Retinal pigment epithelial cell (primary cell): Measurements from ENCODE around the gene LAMA4.

Experiments
- DNase-seq: peaks from one replicate; pipeline ENCODE4 v3.0.0-alpha.2; 2010; ENCODE audit warnings: low read depth
- H3K4me3 ChIP-seq: 2 replicates; pipeline ENCODE4 v1.5.1; 2011; ENCODE audit warnings: mild to moderate bottlenecking, low read length, control low read depth, moderate library complexity
- TF ChIP-seq, protein P1 (sequence below): conservative IDR thresholded peaks from 2 replicates; pipeline ENCODE4 v1.5.1; 2011; ENCODE audit warnings: low read depth, low read length, control low read depth, inconsistent platforms

LAMA4 gene

DNA sequence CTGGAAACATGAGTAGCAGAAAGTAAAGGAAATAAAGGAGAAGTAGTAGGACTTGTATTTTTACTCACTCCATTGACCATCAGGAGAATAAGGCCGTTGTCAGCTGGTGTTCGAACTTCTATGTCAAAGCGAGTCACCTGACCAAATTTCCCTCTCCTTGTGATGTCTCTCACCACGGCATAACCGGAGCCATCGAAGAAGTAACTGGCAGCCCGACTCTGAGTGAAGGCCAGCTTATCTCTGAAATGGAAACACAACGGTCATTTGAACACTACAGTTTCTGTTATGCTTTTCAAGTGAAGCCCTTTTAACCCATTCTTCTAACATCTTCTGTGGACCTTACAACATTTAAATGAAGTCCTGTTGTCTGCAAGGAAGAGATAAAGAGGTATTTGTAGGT, 115.3 kb downstream of the LAMA4 start:
- DNase-seq, result no peak
- TF ChIP-seq, protein P1, sequence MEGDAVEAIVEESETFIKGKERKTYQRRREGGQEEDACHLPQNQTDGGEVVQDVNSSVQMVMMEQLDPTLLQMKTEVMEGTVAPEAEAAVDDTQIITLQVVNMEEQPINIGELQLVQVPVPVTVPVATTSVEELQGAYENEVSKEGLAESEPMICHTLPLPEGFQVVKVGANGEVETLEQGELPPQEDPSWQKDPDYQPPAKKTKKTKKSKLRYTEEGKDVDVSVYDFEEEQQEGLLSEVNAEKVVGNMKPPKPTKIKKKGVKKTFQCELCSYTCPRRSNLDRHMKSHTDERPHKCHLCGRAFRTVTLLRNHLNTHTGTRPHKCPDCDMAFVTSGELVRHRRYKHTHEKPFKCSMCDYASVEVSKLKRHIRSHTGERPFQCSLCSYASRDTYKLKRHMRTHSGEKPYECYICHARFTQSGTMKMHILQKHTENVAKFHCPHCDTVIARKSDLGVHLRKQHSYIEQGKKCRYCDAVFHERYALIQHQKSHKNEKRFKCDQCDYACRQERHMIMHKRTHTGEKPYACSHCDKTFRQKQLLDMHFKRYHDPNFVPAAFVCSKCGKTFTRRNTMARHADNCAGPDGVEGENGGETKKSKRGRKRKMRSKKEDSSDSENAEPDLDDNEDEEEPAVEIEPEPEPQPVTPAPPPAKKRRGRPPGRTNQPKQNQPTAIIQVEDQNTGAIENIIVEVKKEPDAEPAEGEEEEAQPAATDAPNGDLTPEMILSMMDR, result no peak
- H3K4me3 ChIP-seq, result no peak overlapping the region

DNA sequence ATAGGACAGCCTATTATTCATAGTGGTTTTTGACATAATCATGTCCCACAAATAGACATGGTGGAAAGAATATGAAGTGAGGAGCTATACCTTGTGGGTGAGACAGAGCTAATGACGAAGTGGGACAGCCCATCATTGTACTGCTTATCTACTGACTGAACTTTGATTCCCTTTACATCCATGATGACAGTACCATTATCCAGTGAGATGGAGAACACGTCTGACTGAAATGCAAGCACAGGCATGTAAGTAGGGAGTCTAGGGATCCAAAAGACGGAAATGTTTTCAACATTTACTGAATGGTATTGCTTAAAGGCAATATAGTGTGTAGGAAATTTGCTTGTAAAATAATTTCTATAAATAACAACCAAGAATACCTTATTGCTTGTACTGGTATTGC, 123.5 kb downstream of the LAMA4 start:
- TF ChIP-seq, protein P1, result no peak

DNA sequence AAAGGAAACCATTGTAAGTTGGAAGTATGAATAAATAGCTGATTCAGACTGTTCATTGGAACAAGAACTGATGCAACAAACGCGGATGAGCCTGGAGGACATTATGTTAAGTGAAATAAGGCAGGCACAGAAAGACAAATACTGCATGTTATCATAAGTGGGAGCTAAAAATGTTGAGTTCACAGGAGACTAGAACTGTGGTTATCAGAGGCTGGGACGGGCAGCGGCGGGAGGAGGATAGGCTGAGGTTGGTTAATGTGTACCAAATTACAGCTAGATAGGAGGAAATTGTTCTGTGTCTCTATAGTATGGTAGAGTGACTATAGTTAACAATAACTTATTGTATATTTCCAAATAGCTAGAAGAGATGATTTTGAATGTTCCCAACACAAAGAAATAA, 126.2 kb downstream of the LAMA4 start:
- DNase-seq, result no peak
- H3K4me3 ChIP-seq, result no peak overlapping the region
- TF ChIP-seq, protein P1, result no peak

More for the DNA sequence above, 123.5 kb downstream of the LAMA4 start:
- no peak overlapping the region for H3K4me3 ChIP-seq
- no peak for DNase-seq

DNA sequence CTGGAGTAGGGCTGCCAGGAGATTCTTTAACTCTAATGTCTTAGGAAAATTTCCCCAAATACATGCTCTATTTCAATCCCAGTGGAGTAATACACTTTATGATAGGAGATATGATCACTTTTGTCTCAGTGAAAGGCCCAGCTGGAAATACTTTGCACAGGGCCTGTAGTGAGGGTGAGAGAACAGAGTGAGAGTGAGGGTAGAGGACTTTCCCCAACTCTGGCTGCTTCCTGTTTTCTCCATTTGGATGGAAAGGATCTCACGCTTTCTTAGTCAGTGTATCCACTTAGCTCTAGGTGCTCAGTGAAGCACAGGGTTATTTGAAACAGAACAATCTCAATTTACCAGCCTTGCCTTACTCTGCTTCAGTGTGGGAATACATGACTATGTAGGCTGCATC, 130.4 kb downstream of the LAMA4 start:
- no peak overlapping the region for H3K4me3 ChIP-seq
- no peak for DNase-seq
- TF ChIP-seq, protein P1, result no peak

GRCh38 chr6:112122756-112123155, 131.6 kb downstream of the LAMA4 start:
- H3K4me3 ChIP-seq, result no peak overlapping the region
- no peak for DNase-seq
- TF ChIP-seq, protein P1, result no peak

DNA sequence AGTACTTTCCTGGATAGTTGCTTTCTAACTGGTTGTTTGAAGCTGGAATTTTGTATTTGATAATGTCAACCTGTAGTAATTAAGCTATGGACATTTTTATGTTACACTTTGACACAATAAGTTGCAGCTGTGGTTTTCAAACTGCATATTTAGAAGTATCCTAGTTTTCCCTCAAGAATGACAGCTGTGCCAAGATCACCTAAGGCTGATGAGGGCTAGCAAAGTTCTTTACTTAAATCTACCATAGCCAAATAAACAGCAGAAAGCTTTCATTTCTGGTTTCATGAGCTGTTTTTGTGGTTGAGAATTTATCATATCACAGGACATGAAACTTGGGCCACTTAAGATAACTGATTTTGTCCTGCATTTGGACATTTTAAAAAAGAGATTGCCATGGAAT, 136.3 kb downstream of the LAMA4 start:
- no peak for DNase-seq

GRCh38 chr6:112117554-112117953, 136.8 kb downstream of the LAMA4 start:
- no peak overlapping the region for H3K4me3 ChIP-seq
- TF ChIP-seq, protein P1, result no peak
- DNase-seq, result no peak

More for the DNA sequence above, 136.3 kb downstream of the LAMA4 start:
- no peak overlapping the region for H3K4me3 ChIP-seq
- TF ChIP-seq, protein P1, result no peak
